DND-41 (cell line): ENCODE results near the gene FAM222B.
"Not testable (repeated sequence)": the region's sequence is repeated elsewhere in the genome, so short reads cannot be mapped to it uniquely, and the experiment has no call there.

Experiments
- ATAC-seq: fragments of 200-7000 bp; cut with Tn5 transposase; 3 replicates; pipeline ENCODE4 v1.9.1; 2021; ENCODE audit warnings: low read depth; ENCODE audit not compliant: insufficient read depth
- DNase-seq: peaks from one replicate; pipeline ENCODE4 v3.0.0-alpha.2; 2020
- H2AFZ ChIP-seq: 2 replicates; pipeline ENCODE4 v1.6.0; 2012; ENCODE audit warnings: low read depth, low read length
- H3K27ac ChIP-seq: 2 replicates; pipeline ENCODE4 v1.5.1; 2012; ENCODE audit warnings: low read length, inconsistent platforms
- H3K27me3 ChIP-seq: fragments of 200-600 bp; sonication (generic); 2 replicates; pipeline ENCODE4 v1.6.0; 2012; ENCODE audit warnings: low read length, mild to moderate bottlenecking, inconsistent platforms; ENCODE audit not compliant: insufficient read depth, poor library complexity
- H3K36me3 ChIP-seq: 2 replicates; pipeline ENCODE4 v1.5.1; 2012; ENCODE audit warnings: low read length, inconsistent platforms; ENCODE audit not compliant: insufficient read depth
- H3K4me1 ChIP-seq: 2 replicates; pipeline ENCODE4 v1.5.1; 2012; ENCODE audit warnings: mild to moderate bottlenecking, low read length; ENCODE audit not compliant: insufficient read depth
- H3K4me2 ChIP-seq: 2 replicates; pipeline ENCODE4 v1.6.0; 2012; ENCODE audit warnings: mild to moderate bottlenecking, moderate library complexity, low read length, inconsistent platforms; ENCODE audit not compliant: insufficient read depth
- H3K4me3 ChIP-seq, 2 experiments: fragments of 200-600 bp in 1 of 2; shearing (Covaris generic) in 1 of 2; 2 replicates each; pipeline ENCODE4 v1.5.1; 2012 to 2016; ENCODE audit warnings: inconsistent platforms in 2 of 2, low read length in 2 of 2, mild to moderate bottlenecking in 2 of 2, low read depth in 1 of 2, moderate library complexity in 1 of 2
- H3K79me2 ChIP-seq: 2 replicates; pipeline ENCODE4 v1.6.0; 2012; ENCODE audit warnings: low read length, inconsistent platforms; ENCODE audit not compliant: insufficient read depth
- H3K9ac ChIP-seq: 2 replicates; pipeline ENCODE4 v1.6.0; 2012; ENCODE audit warnings: low read depth, mild to moderate bottlenecking, inconsistent platforms, low read length, moderate library complexity
- H3K9me3 ChIP-seq: 2 replicates; pipeline ENCODE4 v1.5.1; 2012; ENCODE audit warnings: low read length, moderate library complexity, mild to moderate bottlenecking, inconsistent platforms; ENCODE audit not compliant: insufficient read depth, severe bottlenecking
- H4K20me1 ChIP-seq: 2 replicates; pipeline ENCODE4 v1.6.0; 2012; ENCODE audit warnings: low read length; ENCODE audit not compliant: insufficient read depth
- EZH2 ChIP-seq: IDR thresholded peaks from 3 replicates; pipeline ENCODE4 v1.6.1; 2012; ENCODE audit warnings: borderline replicate concordance, low read depth, mild to moderate bottlenecking, moderate library complexity, low read length, inconsistent platforms; ENCODE audit not compliant: severe bottlenecking
- TF ChIP-seq, protein P1 (sequence below): IDR thresholded peaks from 2 replicates; pipeline ENCODE4 v1.5.1; 2012; ENCODE audit warnings: borderline replicate concordance, low read length, moderate library complexity, mild to moderate bottlenecking; ENCODE audit not compliant: poor library complexity, severe bottlenecking; ENCODE audit errors: extremely low read depth

Gene FAM222B

GRCh38 chr17:28792877-28793661 lies 49.5 kb downstream of the FAM222B start:
- Histone ChIP-seq H3K9me3 (no peaks in the 10 kb centered on the region), H3K27me3 (no peaks in the 10 kb centered on the region), H2AFZ (no peak overlapping the region), H3K79me2 (peaks cover 49% of the 10 kb centered on the region), H3K27ac (no peak overlapping the region), H3K4me2 (no peak overlapping the region), H3K9ac (no peak overlapping the region), H3K4me1 (no peaks in the 10 kb centered on the region), H4K20me1 (peaks cover 4% of the 10 kb centered on the region; the same call in 1 of the 2 replicates), H3K36me3 (peaks cover 4% of the 10 kb centered on the region; the same call in 1 of the 2 replicates), H3K4me3 (no peak overlapping the region)
- ATAC-seq (no peak), DNase-seq (no peak)
- TF ChIP-seq EZH2, result no peak
- TF ChIP-seq, protein P1, sequence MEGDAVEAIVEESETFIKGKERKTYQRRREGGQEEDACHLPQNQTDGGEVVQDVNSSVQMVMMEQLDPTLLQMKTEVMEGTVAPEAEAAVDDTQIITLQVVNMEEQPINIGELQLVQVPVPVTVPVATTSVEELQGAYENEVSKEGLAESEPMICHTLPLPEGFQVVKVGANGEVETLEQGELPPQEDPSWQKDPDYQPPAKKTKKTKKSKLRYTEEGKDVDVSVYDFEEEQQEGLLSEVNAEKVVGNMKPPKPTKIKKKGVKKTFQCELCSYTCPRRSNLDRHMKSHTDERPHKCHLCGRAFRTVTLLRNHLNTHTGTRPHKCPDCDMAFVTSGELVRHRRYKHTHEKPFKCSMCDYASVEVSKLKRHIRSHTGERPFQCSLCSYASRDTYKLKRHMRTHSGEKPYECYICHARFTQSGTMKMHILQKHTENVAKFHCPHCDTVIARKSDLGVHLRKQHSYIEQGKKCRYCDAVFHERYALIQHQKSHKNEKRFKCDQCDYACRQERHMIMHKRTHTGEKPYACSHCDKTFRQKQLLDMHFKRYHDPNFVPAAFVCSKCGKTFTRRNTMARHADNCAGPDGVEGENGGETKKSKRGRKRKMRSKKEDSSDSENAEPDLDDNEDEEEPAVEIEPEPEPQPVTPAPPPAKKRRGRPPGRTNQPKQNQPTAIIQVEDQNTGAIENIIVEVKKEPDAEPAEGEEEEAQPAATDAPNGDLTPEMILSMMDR, result no peak

- Histone ChIP-seq H3K27me3 (no peaks in the 10 kb centered on the region), H3K36me3 (no peaks in the 10 kb centered on the region), H3K4me2 (no peak overlapping the region), H3K27ac (no peak overlapping the region), H4K20me1 (peaks cover 7% of the 10 kb centered on the region; the same call in 1 of the 2 replicates), H2AFZ (no peak overlapping the region), H3K79me2 (peaks cover 36% of the 10 kb centered on the region), H3K9ac (no peak overlapping the region), H3K9me3 (no peaks in the 10 kb centered on the region), H3K4me3 (no peak overlapping the region), H3K4me1 (no peaks in the 10 kb centered on the region)
- no peak for DNase-seq
- TF ChIP-seq, protein P1, result no peak
- no peak for TF ChIP-seq EZH2
- ATAC-seq, result no peak
These were observed 54.5 kb downstream of the FAM222B start for GRCh38 chr17:28788100-28788499.

GRCh38 chr17:28783161-28783560 lies 59.4 kb downstream of the FAM222B start:
- no peaks in the 10 kb centered on the region for H3K4me1 ChIP-seq
- H3K9ac ChIP-seq, result no peak overlapping the region
- TF ChIP-seq EZH2, result no peak
- TF ChIP-seq, protein P1, result no peak
- no peak overlapping the region for H3K4me2 ChIP-seq
- H3K79me2 ChIP-seq, result peaks cover 51% of the 10 kb centered on the region
- ATAC-seq (no peak), DNase-seq (no peak)
- H3K27ac ChIP-seq, result no peak overlapping the region
- H3K36me3 ChIP-seq, result peaks cover 6% of the 10 kb centered on the region; the same call in 1 of the 2 replicates
- H2AFZ ChIP-seq, result no peak overlapping the region
- H3K27me3 ChIP-seq, result no peaks in the 10 kb centered on the region
- H3K9me3 ChIP-seq, result no peaks in the 10 kb centered on the region
- H4K20me1 ChIP-seq, result peaks cover 3% of the 10 kb centered on the region; the same call in 1 of the 2 replicates
- no peak overlapping the region for H3K4me3 ChIP-seq

GRCh38 chr17:28779601-28780000 lies 63.0 kb downstream of the FAM222B start:
- H3K4me2 ChIP-seq, result not testable (repeated sequence)

More at GRCh38 chr17:28779601-28780000, 63.0 kb downstream of the FAM222B start:
- H3K79me2 ChIP-seq, result peaks cover 63% of the 10 kb centered on the region
- H2AFZ ChIP-seq, H3K27ac ChIP-seq, ATAC-seq, H3K4me3 ChIP-seq, H3K4me1 ChIP-seq, H3K27me3 ChIP-seq, DNase-seq, H3K9ac ChIP-seq, H3K9me3 ChIP-seq, H3K36me3 ChIP-seq, H4K20me1 ChIP-seq: not testable (repeated sequence)
